ENCODE data around the gene UGCG.
"Not testable (repeated sequence)": the region's sequence is repeated elsewhere in the genome, so short reads cannot be mapped to it uniquely, and the experiment has no call there.

The UGCG gene

DNA sequence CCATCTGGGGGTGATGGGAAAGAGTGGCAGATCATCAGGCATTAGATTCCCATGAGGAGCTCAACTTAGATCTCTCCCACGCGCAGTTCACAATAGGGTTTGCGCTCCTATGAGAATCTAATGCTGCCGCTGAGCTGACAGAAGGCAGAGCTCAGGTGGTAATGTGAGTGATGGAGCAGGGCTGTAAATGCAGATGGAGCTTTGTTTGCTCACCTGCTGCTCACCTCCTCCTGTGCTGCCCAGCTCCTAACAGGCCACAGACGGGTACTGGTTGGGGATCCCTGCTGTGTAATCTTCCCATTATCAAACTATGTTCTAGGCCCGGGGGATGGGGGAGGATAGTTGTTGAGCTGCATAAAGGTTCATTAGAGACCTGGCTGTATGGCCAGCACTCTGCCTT, 58.4 kb downstream of the UGCG start:
- no peak for DNase-seq (ENCODE audit: low spot score)

DNA sequence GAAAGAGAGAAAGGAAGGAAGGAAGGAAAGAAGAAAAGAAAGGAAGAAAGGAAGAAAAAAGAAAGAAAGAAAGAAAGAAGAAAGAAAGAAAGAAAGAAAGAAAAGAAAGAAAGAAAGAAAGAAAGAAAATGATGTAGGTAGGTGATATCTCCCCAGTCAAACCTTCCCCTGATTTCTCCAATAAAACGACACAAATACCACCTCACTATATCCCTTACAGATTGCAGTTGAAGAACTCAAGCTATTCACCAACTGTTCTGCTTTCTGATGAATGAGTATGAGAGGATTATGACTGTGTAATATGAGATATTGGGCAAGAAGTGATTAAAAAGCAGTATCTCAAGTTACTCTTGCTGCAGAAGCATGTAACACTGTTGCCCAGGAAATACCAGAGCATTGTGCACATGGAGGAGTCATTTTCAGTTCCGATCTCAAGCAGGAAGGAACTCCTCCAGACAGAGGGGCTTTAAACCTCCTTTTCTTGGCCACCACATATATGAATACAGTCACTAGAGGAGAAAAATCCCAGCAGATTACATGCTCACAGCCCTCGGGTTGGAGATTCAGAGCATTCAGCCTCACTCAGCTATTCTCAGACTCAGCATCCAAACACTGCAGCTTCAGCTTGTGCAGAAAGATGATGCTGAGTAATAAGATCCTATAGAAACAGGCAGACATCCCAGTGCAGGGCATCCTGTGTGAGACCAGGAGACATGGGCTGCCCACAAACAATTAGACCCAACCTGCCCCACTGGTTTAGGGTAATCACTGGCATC, 61.4 kb downstream of the UGCG start:
- peak; percentile 10 for DNase-seq (ENCODE audit: low spot score)

DNA sequence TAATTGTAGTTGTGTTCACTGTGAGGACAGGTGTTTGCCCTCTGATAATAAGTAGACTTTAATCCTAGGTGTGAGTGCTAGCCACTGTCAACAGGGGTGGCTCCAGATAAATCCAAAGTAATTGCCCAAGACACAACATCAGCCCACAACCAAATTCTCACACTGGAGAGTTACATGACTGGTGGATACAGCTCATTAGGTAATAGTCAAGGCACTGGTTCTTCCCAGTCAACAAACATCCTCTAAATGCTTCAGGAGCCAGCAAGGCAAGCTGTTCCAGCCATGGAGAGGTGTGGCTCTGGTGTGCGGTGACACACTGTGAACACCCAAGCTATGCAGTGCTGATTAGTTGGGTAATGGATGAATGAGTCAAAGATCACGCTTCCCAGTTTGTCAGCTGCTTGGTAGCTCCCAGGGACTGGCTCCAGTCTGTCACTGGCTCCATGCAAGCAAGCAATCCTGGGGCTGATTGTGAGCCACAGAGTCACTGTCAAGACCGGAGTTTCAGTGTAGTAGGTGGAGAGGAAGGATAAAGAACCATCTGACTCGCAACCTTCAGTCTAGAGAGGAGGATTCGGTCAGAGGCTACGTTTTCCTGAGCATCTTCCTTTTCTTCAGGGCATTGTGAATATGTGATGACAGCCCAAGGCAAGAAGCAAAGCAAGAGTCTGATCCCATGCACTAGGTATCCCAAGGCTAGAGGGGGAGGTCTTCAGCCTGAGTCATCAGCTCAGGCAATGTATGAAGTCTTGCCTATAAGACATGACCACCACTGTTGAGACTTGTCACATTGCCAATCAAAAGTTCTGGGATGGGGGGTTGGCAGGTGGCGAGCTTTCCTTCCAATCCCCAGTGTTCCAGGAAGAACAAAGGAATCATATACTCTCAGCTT, 63.1 kb downstream of the UGCG start:
- no peak for DNase-seq (ENCODE audit: low spot score)

DNA sequence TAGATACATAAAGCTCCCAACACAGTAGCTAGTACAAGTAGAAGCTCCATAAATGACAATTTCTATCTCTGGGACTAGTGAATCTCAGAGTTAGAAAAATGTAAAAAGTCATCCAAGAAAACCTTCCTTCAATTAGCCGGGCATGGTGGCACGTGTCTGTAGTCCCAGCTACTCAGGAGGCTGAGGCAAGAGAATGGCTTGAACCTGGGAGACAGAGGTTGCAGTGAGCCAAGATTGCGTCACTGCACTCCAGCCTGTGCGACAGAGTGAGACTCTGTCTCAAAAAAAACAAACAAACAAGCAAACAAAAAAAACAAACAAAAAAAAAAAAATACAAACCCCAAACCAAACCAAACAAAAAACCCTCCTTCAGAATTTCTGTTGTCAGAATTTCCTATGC, 63.9 kb downstream of the UGCG start:
- not testable (repeated sequence) for DNase-seq (ENCODE audit: low spot score)

DNA sequence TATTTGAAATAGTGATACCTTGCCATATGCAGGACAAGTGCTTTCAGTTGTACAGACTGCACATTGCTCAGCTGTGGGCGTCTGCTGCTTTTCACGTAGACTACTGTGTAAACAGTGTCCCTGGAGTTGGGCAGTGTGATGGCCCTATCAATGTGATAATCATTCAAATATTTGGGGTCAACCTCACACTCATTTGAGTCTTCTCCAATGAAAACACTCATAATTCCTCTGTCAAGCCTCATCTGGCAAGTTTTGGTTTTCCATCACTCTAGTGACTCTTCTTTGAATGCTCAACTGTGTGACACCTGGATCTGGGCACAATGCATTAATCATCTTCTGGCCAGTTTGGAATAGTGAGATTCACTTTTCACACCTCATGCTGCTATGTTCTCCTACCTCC, 64.4 kb downstream of the UGCG start:
- no peak for DNase-seq (ENCODE audit: low spot score)

DNA sequence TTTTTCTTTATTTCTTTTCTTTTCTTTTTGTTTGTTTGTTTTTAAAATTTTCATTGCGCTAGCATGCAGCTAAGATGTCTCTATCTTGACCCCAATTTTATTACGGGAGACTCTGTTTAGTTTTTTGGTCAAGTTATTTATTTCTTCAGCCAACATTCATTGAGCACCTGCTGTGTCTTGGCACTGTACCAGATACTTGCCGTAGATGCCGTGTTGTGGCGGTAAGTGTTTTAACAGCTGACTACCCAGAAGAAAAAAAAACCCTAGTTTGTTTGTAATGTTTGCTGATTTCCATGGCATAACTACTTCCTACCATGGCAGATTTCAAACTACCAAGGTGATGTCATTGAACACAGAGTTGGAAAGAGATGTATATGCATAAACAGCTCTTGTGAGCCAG, 65.0 kb downstream of the UGCG start:
- no peak for DNase-seq (ENCODE audit: low spot score)

DNA sequence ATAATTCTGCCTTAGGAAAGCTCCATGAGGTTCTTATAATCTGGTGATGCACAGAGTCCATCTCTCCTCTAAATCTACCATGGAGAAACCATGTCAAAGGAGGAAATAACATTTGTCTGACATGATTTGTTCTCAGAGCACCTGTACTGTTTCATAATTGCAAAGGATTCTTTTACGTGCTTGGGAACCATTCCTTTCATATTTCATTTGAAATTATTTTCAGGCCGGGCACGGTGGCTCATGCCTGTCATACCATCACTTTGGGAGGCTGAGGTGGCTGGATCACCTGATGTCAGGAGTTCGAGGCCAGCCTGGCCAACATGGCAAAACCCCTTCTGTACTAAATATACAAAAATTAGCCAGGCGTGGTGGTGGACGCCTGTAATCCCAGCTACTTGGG, 65.4 kb downstream of the UGCG start:
- DNase-seq (ENCODE audit: low spot score), result no peak

DNA sequence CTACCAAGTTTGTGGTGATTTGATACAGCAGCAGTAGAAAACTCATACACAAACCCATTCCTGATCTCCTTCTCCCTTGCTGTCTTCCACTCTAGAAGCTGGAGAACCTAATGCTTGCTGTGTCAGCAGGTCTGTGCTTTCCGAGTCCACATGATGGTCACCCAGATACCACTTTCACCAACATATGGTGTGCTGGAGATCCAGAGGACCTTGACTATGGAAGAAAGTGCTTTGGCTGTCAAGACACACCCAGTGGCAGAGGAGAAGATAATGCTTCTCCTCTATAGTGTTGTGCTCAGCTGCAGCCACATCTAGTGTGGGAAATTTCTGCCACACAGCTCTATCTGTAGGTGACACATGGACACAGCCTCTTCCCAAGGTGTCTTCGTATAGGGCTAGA, 67.4 kb downstream of the UGCG start:
- DNase-seq (ENCODE audit: low spot score), result no peak

DNA sequence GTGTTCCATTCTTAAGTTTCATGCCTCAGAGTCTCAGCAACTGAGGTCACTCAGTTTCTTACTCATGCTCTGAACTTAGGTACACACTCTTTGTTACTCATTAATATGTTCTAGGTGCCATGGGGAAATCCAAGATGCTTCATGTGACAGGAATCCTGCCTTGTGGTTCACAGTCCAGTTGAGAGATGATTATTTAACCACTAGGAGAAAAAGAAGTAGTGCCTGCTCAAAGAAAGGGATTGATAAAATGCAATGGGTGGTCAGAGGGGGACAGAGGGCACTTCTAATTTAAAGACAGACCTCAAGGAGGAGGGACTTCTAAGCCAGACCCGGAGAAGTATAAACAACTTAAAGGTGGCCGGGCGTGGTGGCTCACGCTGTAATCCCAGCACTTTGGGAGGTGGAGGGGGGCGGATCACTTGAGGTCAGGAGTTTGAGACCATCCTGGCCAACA, 69.0 kb downstream of the UGCG start:
- DNase-seq (ENCODE audit: low spot score), result no peak

DNA sequence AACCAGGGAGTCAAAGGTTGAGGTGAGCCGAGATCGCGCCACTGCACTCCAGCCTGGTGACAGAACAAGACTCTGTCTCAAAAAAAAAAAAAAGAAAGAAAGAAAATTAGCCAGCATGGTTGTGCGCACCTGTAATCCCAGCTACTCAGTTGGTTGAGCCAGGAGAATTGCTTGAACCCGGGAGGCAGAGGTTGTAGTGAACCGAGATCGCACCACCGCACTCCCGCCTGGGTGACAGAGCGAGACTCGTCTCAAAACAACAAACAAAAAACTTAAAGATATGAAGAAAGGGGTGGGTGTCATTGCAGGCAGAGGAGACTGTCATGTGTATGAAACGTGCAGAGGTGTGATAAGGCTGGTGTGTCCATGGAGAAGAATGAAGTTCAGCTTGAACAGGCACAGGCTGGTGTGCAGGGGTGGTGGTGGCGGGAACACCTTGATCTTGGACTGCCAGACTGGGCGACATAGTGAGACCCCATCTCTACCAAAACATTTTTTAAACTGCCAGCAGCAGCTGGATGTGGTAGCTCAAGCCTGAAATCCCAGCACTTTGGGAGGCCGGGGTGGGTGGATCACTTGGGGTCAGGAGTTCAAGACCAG, 69.6 kb downstream of the UGCG start:
- DNase-seq (ENCODE audit: low spot score), result no peak

DNA sequence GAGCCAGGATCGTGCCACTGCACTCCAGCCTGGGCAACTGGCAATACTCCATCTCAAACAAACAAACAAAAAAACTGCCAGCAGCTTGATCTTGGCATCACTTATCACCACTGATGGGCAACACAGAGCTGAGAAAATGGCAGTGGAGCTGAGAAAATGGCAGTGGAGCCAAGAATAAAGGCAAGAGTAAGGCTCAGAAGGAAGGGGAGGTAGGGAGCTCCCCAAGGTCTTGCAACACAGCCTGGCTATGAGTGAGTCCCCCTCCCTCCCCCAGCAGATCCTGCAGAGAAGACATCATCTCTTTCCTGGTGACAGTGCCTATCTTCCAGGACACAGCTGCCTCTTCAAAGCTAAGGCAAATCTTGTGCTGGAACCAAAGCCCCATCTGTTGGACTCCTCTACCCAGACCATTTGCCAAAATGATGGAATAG, 70.3 kb downstream of the UGCG start:
- no peak for DNase-seq (ENCODE audit: low spot score)

DNA sequence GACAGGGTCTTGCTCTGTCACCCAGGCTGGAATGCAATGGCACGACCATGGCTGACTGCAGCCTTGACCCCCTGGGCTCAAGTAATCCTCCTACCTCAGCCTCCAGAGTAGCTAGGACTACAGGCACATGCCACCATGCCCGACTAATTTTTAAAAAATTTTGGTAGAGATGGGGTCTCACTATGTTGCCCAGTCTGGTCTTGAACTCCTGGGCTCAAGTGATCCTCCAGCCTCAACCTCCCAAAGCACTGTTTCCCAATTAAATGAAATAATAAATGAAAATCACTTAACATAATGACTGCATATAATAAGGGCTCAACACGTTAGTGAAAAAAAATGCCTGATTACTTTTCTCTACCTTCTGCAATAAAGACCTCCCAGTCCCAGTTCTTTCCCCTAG, 71.0 kb downstream of the UGCG start:
- DNase-seq (ENCODE audit: low spot score), result no peak

DNA sequence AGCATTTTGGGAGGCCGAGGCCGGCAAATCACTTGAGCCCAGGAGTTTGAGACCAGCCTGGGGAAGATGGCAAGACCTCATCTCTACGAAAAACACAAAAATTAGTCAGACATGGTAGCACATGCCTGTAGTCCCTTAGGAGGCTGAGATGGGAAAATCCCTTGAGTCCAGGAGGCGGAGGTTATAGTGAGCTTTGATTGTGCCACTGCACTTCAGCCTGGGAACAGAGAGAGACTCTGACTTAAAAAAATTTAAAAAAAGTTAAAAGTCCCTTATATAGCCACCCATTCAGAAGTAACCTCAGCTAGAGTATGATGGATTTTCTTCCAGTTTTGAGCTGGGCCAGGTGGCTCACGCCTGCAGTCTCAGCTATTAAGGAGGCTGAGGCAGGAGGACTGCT, 72.4 kb downstream of the UGCG start:
- DNase-seq (ENCODE audit: low spot score), result no peak

DNA sequence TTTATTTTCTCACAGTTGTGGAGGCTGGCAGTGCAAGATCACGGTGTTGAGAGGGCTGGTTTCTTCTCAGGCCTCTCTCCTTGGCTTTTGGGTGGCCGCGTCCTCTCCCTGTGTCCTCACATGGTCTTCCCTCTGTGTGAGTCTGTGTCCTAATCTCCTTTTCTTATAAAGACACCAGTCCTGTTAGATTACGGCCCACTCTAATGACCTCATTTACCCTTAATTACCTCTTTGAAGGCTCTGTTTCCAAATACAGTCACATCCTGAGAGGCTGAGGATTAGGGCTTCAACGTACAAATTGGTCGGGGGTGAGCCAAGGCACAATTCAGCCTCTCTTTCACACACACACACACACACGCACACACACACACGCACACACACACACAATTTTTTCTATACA, 73.0 kb downstream of the UGCG start:
- DNase-seq (ENCODE audit: low spot score), result no peak

DNA sequence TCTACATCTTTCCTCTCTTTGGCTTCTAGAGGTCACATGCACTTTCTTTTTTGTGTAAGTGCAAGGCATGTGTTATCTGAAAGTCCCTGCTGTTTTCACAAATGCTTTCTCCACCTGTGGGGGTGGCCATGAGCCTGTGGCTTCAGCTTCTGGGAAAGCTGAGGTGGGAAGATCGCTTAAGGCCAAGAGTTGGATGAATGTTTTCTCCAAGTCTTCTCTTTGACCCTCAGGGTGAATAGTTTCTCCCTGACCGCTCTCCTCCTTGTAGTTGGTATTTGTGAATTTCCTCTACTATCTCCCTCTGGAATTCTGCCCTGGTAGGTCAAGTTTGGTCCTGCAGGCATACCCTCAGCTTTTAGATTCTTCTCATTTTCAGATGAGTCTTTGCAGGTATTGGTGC, 74.2 kb downstream of the UGCG start:
- DNase-seq (ENCODE audit: low spot score), result no peak

DNA sequence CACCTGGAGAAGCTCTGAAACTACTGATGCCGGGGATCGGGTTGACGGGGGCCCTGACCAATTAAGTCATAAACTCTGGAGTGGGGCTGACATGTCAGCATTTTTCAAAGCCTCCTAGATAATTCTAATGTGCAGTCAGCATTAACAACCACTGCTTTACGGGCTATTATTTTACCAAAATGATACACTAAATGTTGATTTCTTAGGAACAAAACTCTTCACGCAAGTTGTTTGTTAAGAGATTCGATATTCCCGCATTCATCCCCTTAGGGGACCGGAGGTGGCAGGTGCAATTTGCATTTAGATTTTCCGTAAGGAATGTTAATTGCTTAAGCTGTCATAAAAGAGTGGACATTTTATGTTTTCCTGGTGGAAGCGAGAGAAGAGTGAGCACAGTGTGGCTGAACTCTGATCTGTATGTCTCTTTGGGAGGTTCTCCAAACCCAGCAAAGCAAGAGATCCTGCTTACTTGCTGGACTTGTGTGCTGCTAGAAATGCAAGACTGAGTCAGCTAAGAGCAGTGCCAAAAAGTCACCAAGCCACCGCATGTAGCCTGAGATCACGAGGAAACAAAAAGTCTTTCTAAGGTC, 77.6 kb downstream of the UGCG start:
- DNase-seq (ENCODE audit: low spot score), result no peak

DNA sequence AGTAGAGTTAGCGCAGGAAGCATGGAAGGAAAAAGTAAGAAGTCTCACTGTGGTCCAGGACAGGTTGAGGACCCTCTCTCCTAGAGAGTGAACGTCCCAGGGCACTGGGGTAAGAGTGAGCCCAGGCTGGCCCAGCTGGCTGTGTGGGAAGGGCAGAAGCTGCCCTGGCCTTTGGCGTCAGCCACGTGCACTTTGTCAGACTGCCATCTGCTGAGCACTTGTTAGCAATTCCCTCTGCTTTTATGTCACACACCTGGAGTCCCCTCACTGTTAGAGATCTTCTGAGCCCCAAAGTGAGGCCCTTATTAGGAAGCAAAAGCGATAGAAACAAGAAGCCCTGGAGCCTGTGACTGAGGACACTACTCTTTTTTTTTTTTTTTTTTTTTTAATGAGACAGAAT, 79.1 kb downstream of the UGCG start:
- DNase-seq (ENCODE audit: low spot score), result peak; percentile 20

DNA sequence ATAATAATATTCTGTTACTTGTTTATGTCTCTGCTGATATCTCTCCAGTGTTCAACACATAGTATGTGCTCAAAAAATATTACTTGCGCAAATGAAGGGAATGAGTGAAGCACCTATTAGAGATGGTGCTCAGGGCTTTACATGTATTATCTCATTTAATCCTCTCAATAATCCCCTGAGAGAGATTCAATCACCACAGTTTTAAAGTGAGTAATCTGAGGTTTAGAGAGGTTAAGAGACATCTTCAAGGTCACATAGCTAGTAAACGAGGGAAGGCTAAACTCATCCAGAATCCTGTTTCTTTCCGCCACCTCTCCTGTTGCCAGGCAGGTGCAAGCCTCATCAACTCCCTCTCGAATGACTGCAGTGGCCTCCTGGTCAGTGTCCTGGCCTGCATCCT, 82.0 kb downstream of the UGCG start:
- no peak for DNase-seq (ENCODE audit: low spot score)

DNA sequence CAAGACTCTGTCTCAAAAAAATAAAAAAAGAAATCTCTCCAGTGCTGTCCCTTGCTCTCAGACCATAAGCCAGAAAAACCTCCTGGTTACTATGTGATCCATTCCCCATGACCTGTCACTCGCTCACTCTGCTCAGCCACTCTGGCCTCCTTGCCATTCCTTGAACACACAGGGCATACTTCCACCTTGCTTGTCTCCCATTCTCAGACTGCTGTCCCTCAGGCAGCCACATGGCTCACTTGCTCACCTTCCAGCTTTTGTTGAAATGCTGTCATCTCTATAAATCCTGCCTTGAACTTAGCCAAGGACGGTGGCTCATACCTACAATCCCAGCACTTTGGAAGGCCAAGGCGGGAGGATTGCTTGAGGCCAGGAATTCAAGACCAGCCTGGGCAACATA, 82.9 kb downstream of the UGCG start:
- no peak for DNase-seq (ENCODE audit: low spot score)

DNA sequence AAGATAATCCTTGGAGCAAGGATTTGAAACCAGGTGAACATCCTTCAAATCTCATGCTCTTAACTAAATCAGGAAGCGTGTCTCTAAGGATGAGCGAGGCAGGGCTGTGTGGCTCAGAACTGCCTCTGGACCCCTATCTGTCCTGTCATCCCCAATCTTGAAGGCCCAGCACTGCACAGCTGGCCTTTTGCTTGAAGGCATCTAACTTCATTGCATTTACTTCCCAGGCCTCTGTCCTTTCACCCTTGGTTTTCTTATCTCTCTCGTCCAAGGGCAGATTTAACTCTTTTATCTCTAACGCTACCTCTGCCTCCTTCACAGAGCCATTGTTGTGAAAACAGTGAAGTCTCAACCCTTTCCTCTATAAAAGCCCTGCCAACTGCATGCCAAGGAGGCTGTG, 83.8 kb downstream of the UGCG start:
- DNase-seq (ENCODE audit: low spot score), result no peak

DNA sequence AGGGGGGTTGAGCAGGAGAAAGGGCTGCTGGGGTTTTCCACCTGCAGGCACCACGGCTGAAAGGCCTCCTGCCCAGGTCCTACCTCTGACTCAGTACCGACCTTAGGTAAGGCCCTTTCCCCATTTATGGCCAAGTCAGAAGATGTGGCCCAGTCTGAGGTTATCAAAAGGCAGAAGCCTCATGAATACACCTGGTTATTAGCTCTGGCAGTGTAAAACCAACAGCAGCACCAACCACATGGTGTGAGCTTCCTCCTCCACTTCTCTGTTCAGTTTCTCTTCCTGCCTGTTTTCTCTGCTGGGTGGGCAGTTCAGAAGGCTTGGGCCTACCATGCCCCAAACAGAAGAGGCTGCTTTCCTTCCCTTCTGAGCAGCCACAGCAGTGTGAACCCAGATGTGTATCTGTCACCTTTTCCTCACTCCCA, 86.9 kb downstream of the UGCG start:
- no peak for DNase-seq (ENCODE audit: low spot score)

DNA sequence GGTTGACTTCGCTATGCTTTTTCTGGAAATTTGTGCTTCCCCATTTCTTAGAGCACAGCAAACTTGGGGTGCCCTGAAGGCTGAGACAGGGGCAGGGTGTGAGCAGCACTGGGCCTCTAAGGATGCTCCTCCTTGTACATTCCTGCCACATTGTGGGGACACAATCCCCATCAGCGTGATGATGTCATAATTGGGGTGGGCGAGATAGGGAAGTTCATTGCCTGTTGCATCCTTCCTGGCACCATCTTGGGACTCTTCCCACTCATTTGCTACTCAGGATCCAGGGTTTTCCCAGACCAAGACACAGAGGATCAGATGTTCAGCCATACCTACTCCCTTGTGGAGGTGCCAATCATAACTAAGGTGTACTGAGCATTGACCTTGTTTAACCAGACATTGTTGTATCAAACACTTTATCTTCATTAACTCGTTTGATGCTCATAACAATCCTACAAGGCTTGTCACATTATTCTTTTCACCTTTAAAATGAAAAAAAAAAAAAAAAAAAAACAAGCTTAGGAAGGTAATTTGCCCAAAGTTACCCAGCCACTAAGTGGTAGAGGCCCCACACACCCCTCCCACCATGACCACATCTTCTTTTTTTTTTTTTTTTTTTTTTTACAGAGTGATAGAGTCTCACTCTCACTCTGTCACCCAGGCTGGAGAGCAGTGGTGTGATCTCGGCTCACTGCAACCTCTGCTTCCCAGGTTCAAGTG, 87.6 kb downstream of the UGCG start:
- DNase-seq (ENCODE audit: low spot score), result no peak
